PC-9 (cell line): ENCODE measurements around the gene GPATCH2L. TPM values are rescaled to one million over a fixed set of nuclear protein-coding genes. Genes with fewer than 3 reads are reported as not detected.
A peak's percentile ranks its signal among the peaks of the same experiment; 100 is the strongest.

Experiments
- BruUV-seq: library from RNA; stranded (reverse); fragments of 400-500 nt; replicated peaks from 2 replicates; lab custom pipeline; 2021; lab: Mats Ljungman, UMichigan
- CTCF ChIA-PET: fragments of 300-600 bp; sonication (Branson Sonifier 250); formaldehyde crosslinking; loops from one replicate; lab custom pipeline; 2022; ENCODE audit warnings: antibody characterized with exemption; lab: Charles Lee
- POLR2A ChIA-PET: fragments of 300-600 bp; sonication (Branson Sonifier 250); formaldehyde crosslinking; loops from one replicate; lab custom pipeline; 2022; ENCODE audit warnings: antibody characterized with exemption; ENCODE audit not compliant: unreplicated experiment; lab: Charles Lee
- DNase-seq, 2 experiments: peaks; one replicate each; pipeline versions ENCODE4 v3.0.0 to v3.0.0-alpha.2; 2015 to 2022; ENCODE audit warnings: mixed read lengths in 1 of 2
- H2AFZ ChIP-seq: fragments of 200-600 bp; sonication (generic); 2 replicates; pipeline ENCODE4 v1.8.1; 2017; ENCODE audit warnings: antibody characterized with exemption
- H3F3A ChIP-seq: fragments of 200-600 bp; sonication (generic); 2 replicates; pipeline ENCODE4 v1.8.1; 2017; ENCODE audit warnings: antibody characterized with exemption, mild to moderate bottlenecking, low read depth; ENCODE audit not compliant: insufficient read depth
- H3K27ac ChIP-seq: fragments of 200-600 bp; sonication (generic); 2 replicates; pipeline ENCODE4 v1.6.1; 2016; ENCODE audit warnings: mixed run types
- H3K27me3 ChIP-seq: fragments of 200-600 bp; sonication (generic); 2 replicates; pipeline ENCODE4 v1.6.1; 2016; ENCODE audit warnings: low read depth, mixed run types; ENCODE audit not compliant: insufficient read depth
- H3K36me3 ChIP-seq: fragments of 200-600 bp; sonication (generic); 2 replicates; pipeline ENCODE4 v1.6.1; 2016; ENCODE audit warnings: low read depth, mixed run types
- H3K4me1 ChIP-seq: fragments of 200-600 bp; sonication (generic); replicated peaks from 2 replicates; pipeline ENCODE4 v1.6.1; 2016; ENCODE audit warnings: mixed run types; ENCODE audit not compliant: insufficient read depth
- H3K4me2 ChIP-seq: fragments of 200-600 bp; sonication (generic); 2 replicates; pipeline ENCODE4 v1.6.1; 2017; ENCODE audit warnings: mixed run types
- H3K4me3 ChIP-seq: fragments of 200-600 bp; sonication (generic); 2 replicates; pipeline ENCODE4 v1.6.1; 2016; ENCODE audit warnings: mixed run types
- H3K79me2 ChIP-seq: fragments of 200-600 bp; sonication (generic); 2 replicates; pipeline ENCODE4 v1.6.1; 2017; ENCODE audit warnings: low read depth, mixed run types
- H3K9me2 ChIP-seq: fragments of 200-600 bp; sonication (generic); 2 replicates; pipeline ENCODE4 v1.8.1; 2017; ENCODE audit warnings: mild to moderate bottlenecking; ENCODE audit not compliant: insufficient read depth
- H3K9me3 ChIP-seq: fragments of 200-600 bp; sonication (generic); 2 replicates; pipeline ENCODE4 v1.8.1; 2016; ENCODE audit warnings: low read depth; ENCODE audit not compliant: insufficient read depth
- H4K20me1 ChIP-seq: fragments of 200-600 bp; sonication (generic); 2 replicates; pipeline ENCODE4 v1.8.1; 2017; ENCODE audit not compliant: insufficient read depth
- CTCF ChIP-seq: fragments of 200-600 bp; sonication (generic); conservative IDR thresholded peaks from 2 replicates; pipeline ENCODE4 v1.6.1; 2017; ENCODE audit warnings: mixed run types, antibody characterized with exemption, mild to moderate bottlenecking, moderate library complexity
- EZH2 ChIP-seq: fragments of 200-600 bp; sonication (generic); IDR thresholded peaks from 2 replicates; pipeline ENCODE4 v1.8.0; 2017; ENCODE audit warnings: antibody characterized with exemption, low read depth
- intact Hi-C: fragments of 100-400 bp; cut with micrococcal nuclease; formaldehyde crosslinking; loops from one replicate; pipeline ENCODE4 v1.10.0; 2022; ENCODE audit not compliant: unreplicated experiment
- total RNA-seq: library from RNA; stranded (reverse); gene quantifications from 2 replicates; pipeline ENCODE4 v1.2.3, GENCODE V29; 2021

Gene GPATCH2L
- total RNA-seq, 1 experiment from 2014 or later: 124 TPM

- BruUV-seq: no TSS peak
- H4K20me1 ChIP-seq: no peaks in the 10 kb centered on the region
- no peak for TF ChIP-seq CTCF
- TF ChIP-seq EZH2: no peak
- intact Hi-C loops: no loop called here
- H3K4me2 ChIP-seq: no peak overlapping the region
- peak; percentile 68 to 70 for DNase-seq
- POLR2A ChIA-PET: interaction anchor here (0.6 kb wide), 3 partner anchors 314 to 953 kb away, joined by 3 to 12 read pairs (median 11); no protein-coding TSS in a partner anchor
- peaks cover 96% of the 10 kb centered on the region for H3K27me3 ChIP-seq
- no peak overlapping the region for H3K27ac ChIP-seq
- no peaks in the 10 kb centered on the region for H3K9me3 ChIP-seq
- H3K36me3 ChIP-seq: no peaks in the 10 kb centered on the region
- CTCF ChIA-PET: interaction anchor here (0.6 kb wide), 1 partner anchor 17 kb away, joined by 6 read pairs; no protein-coding TSS in a partner anchor
- H2AFZ ChIP-seq: no peak overlapping the region
- H3K9me2 ChIP-seq: no peaks in the 10 kb centered on the region
- no peaks in the 10 kb centered on the region for H3K79me2 ChIP-seq
- no peaks in the 10 kb centered on the region for H3K4me1 ChIP-seq
- H3K4me3 ChIP-seq: no peak overlapping the region
- H3F3A ChIP-seq: no peaks in the 10 kb centered on the region
Measured at GRCh38 chr14:76109087-76109880, 42.4 kb upstream of the GPATCH2L start.

- intact Hi-C loops: no loop called here
- TF ChIP-seq CTCF (no peak), EZH2 (no peak)
- ChIA-PET CTCF (interaction anchor here (0.5 kb wide), 1 partner anchor 9 kb away, joined by 9 read pairs; no protein-coding TSS in a partner anchor), POLR2A (interaction anchor here (0.7 kb wide), 1 partner anchor 477 kb away, joined by 3 read pairs; no protein-coding TSS in a partner anchor)
- BruUV-seq: no TSS peak
- Histone ChIP-seq H4K20me1 (no peaks in the 10 kb centered on the region), H3K27ac (no peak overlapping the region), H3K4me1 (no peaks in the 10 kb centered on the region), H3K79me2 (no peaks in the 10 kb centered on the region), H2AFZ (no peak overlapping the region), H3K9me2 (no peaks in the 10 kb centered on the region), H3K9me3 (no peaks in the 10 kb centered on the region), H3F3A (no peaks in the 10 kb centered on the region), H3K4me2 (no peak overlapping the region), H3K36me3 (no peaks in the 10 kb centered on the region), H3K4me3 (no peak overlapping the region), H3K27me3 (peaks cover 97% of the 10 kb centered on the region)
- DNase-seq: no peak
Measured at GRCh38 chr14:76112889-76113624, 38.7 kb upstream of the GPATCH2L start.

- H3K79me2 ChIP-seq: no peaks in the 10 kb centered on the region
- POLR2A ChIA-PET: interaction anchor here (0.7 kb wide), 1 partner anchor 478 kb away, joined by 3 read pairs; no protein-coding TSS in a partner anchor
- no peaks in the 10 kb centered on the region for H3F3A ChIP-seq
- no peak overlapping the region for H3K27ac ChIP-seq
- H3K4me3 ChIP-seq: no peak overlapping the region
- no peak for DNase-seq
- no peak overlapping the region for H2AFZ ChIP-seq
- H3K4me1 ChIP-seq: no peaks in the 10 kb centered on the region
- H3K9me3 ChIP-seq: no peaks in the 10 kb centered on the region
- H3K4me2 ChIP-seq: no peak overlapping the region
- intact Hi-C loops: no loop called here
- no TSS peak for BruUV-seq
- no peaks in the 10 kb centered on the region for H3K36me3 ChIP-seq
- H3K27me3 ChIP-seq: peaks cover 97% of the 10 kb centered on the region
- H3K9me2 ChIP-seq: no peaks in the 10 kb centered on the region
- CTCF ChIA-PET: interaction anchor here (0.5 kb wide), 1 partner anchor 8 kb away, joined by 9 read pairs; no protein-coding TSS in a partner anchor
- H4K20me1 ChIP-seq: no peaks in the 10 kb centered on the region
- TF ChIP-seq CTCF: no peak
- no peak for TF ChIP-seq EZH2
Measured at GRCh38 chr14:76113691-76114090, 38.0 kb upstream of the GPATCH2L start.
